Left forelimb (tissue), 1 donor: ENCODE measurements around the gene YTHDC1.
"Not testable (repeated sequence)": the region's sequence is repeated elsewhere in the genome, so short reads cannot be mapped to it uniquely, and the experiment has no call there.

ENCODE experiments used
- DNase-seq: peaks from one replicate; pipeline ENCODE4 v3.0.0-alpha.2; 2018; ENCODE audit warnings: low spot score

YTHDC1 gene

GRCh38 chr4:68288393-68288740 is 61.5 kb downstream of the YTHDC1 start:
- no peak for DNase-seq

DNA sequence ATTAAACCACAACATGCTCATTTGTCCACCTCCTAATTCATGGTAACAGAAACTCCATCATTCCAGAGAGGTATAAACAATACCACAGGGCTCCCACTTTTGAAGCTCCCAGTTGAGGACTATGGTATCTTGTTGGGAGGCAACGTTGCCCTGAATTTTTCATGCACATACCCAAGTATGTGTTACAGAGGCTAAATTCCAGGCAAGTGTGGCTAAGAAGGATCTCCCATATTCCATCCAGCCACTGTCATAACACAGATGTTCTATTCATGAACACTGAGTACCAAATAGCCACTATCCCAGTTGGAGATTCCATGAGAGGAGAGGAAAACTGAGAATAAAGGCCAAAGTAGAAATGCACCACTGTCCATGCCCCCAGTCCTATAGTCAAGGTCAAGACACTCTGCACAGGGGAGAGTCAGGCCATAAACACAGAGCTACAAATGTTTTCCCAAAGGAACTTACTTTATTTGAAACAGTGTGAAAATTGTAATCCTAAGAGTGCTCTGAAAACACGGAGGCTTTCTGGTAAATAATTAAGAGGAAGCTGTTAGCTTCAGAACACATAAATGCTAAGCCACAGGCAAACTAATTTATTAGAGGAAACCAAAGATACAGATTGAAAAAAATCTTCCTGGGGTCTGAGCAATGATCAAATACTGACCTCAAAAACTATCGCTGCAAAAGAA is 62.0 kb downstream of the YTHDC1 start:
- DNase-seq: no peak

DNA sequence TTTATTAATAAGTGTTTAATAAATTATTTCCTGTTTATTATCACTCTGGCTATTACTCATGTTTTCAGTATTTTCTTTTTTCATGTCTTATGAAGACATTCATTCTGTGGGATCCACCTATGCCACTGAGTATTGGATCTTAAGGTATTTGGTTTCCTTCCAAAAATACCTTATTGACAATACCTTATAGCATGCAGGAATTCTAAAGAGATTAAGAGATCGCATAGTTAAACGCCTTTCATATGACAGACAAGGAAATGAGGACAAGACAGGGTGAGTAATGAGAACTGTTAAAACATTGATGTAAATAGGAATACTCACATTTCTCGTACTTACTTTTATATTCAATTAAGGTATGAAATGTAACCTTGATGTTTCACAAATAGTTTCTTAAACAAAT is 66.2 kb downstream of the YTHDC1 start:
- no peak for DNase-seq

- DNase-seq: no peak
Observed at GRCh38 chr4:68283095-68283494, 66.8 kb downstream of the YTHDC1 start.

DNA sequence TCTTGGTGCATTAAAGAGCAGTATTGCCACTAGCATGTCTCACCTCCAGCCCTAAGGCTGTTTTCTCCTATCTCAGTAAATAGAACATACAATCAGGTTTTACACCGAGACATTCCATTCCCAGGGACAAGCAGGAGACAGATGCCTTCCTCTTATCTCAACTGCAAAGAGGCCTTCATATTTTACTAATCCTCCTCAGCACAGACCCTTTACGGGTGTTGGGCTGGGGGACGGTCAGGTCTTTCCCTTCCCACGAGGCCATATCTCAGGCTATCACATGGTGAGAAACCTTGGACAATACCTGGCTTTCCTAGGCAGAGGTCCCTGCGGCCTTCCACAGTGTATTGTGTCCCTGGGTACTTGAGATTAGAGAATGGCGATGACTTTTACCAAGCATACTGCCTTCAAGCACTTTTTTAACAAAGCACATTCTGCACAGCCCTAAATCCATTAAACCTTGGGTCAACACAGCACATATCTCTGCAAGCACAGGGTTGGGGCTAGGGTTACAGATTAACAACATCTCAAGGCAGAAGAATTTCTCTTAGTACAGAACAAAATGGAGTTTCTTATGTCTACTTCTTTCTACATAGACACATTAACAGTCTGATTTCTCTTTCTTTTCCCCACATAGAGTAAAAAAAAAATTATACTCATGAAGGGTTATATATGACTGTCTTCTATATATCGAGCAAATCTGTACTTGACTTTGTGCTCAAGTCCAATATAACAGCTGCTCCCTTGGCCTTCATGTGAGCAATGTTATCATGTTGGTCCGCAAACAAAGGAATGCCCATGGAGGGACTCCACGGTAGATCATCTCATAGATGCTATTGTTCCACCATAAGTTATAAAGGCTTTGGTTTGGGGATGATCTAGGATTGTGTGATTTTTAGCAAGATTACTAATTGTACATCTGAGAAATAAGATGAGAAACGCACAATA is 67.8 kb downstream of the YTHDC1 start:
- not testable (repeated sequence) for DNase-seq

DNA sequence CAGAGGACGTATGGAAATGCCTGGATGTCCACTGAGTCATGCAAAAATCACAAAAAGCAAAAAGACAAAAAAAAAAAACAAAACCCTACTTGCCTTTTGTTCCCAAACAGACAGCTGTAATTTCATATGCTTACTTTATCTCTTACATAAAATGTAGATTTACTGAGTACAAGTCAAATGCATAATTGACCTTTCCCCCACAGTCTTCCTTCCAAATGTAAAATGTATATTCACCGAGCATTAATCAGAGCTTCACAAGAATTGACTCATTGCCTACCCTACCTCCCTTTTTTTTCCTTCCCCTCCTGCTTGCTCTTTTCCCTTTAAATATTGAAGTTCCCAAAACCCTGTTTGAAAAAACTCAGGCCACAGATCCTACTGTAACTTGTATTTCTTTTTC is 71.9 kb downstream of the YTHDC1 start:
- no peak for DNase-seq

DNA sequence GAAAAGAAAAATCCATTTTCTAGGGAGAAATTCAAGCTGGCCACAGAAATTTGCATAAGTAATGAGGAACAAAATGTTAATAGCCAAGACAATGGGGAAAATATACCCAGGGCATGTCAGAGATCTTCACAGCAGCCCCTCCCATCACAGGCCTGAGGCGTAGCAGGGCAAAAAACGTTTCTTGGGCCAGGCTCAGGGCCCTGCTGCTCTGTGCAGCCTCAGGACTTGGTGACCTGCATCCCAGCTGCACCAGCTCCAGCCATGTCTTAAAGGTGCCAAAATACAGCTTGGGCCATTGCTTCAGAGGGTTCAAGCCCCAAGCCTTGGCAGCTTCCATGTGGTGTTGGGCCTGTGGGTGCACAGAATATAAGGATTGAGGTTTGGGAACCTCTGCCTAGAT is 72.3 kb downstream of the YTHDC1 start:
- DNase-seq: no peak

DNA sequence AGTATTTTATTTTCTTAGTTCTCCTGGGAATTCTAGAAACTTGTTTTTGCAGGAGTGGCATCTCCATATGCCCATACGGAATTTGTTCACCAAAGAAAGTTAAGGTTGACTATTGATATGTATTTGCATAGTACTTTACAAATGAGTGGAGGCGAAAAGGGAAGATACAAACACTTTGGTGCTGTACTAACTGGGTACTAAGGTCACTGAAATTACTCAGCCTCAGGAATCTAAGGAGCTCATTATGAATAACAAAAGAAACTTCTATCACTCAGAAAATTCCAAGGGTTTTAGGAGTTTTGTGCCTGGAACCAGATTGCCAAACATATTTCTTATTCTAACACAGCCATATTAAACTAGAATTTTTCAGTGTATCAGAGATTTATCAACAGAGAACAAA is 77.0 kb downstream of the YTHDC1 start:
- DNase-seq: no peak

- DNase-seq: no peak
Observed at GRCh38 chr4:68272380-68272779, 77.5 kb downstream of the YTHDC1 start.

- no peak for DNase-seq
Observed at GRCh38 chr4:68271851-68272357, 78.0 kb downstream of the YTHDC1 start.

- no peak for DNase-seq
Observed at GRCh38 chr4:68267433-68267944, 82.4 kb downstream of the YTHDC1 start.

- no peak for DNase-seq
Observed at GRCh38 chr4:68264875-68265565, 84.9 kb downstream of the YTHDC1 start.
